ENCODE measurements around the gene TBC1D1. TPM values are rescaled to one million over a fixed set of nuclear protein-coding genes. Genes with fewer than 3 reads are reported as not detected.

Gene TBC1D1
- total and polyA plus RNA-seq, 3 experiments from 2014 or later = 26.7 to 76.1 (median 73.1) TPM

- H3K27ac ChIP-seq (ENCODE audit: low read depth, low read length) = peak overlapping the region; percentile 13
- ChIA-PET POLR2A (no interaction called here), CTCF (interaction anchor here (0.9 to 1.2 kb wide), 3 partner anchors 27 to 602 kb away, joined by 3 to 4 read pairs (median 4); no protein-coding TSS in a partner anchor)
- Mint-ChIP-seq H3K36me3 (peaks cover 4 to 34% (median 13%) of the 10 kb centered on the region in 3 donors), H3K4me3 (peak overlapping the region; percentile 41 to 84 (median 71)), H3K9me3 (peaks cover 0 to 1% (median 0%) of the 10 kb centered on the region in 5 donors), H3K27ac (peak overlapping the region; percentile 88 to 97 (median 94)), H3K4me1 (peaks cover 61 to 66% (median 64%) of the 10 kb centered on the region in 3 donors), H3K27me3 (peaks cover 0 to 3% of the 10 kb centered on the region in 2 donors)
- no peaks in the 10 kb centered on the region for H3K9me3 ChIP-seq (ENCODE audit: low read length)
- no peak overlapping the region for H3K4me3 ChIP-seq (ENCODE audit: low read length)
- H3K4me1 ChIP-seq (ENCODE audit: insufficient read depth, low read length) = peaks cover 53% of the 10 kb centered on the region
- peaks cover 11% of the 10 kb centered on the region for H3K36me3 ChIP-seq (ENCODE audit: insufficient read depth, low read length)
- peak; percentile 28 to 83 (median 51) for DNase-seq
- no peaks in the 10 kb centered on the region for H3K27me3 ChIP-seq (ENCODE audit: insufficient read depth, low read length, poor library complexity, severe bottlenecking)
These were observed 237.9 kb downstream of the TBC1D1 start for GRCh38 chr4:38128478-38129459.

GRCh38 chr4:38129460-38130227, 238.8 kb downstream of the TBC1D1 start:
- H3K27ac ChIP-seq (ENCODE audit: low read depth, low read length) = no peak overlapping the region

GRCh38 chr4:38130884-38131283, 240.0 kb downstream of the TBC1D1 start:
- Histone ChIP-seq H3K9me3 (ENCODE audit: low read length) (no peaks in the 10 kb centered on the region), H3K4me1 (ENCODE audit: insufficient read depth, low read length) (peaks cover 53% of the 10 kb centered on the region), H3K27ac (ENCODE audit: low read depth, low read length) (no peak overlapping the region), H3K27me3 (ENCODE audit: insufficient read depth, low read length, poor library complexity, severe bottlenecking) (no peaks in the 10 kb centered on the region), H3K4me3 (ENCODE audit: low read length) (no peak overlapping the region), H3K36me3 (ENCODE audit: insufficient read depth, low read length) (peaks cover 9% of the 10 kb centered on the region)
- CTCF ChIA-PET = interaction anchor here (1.1 to 1.6 kb wide), 4 partner anchors 11 to 69 kb away, joined by 3 to 6 read pairs (median 4); no protein-coding TSS in a partner anchor
- H3K4me1 Mint-ChIP-seq = peaks cover 65 to 73% (median 70%) of the 10 kb centered on the region in 3 donors
- peak overlapping the region; percentile 94 to 97 (median 96) for H3K27ac Mint-ChIP-seq
- H3K27me3 Mint-ChIP-seq = peaks cover 0 to 3% of the 10 kb centered on the region in 2 donors
- peaks cover 16 to 37% (median 17%) of the 10 kb centered on the region in 3 donors for H3K36me3 Mint-ChIP-seq
- no peak for DNase-seq
- POLR2A ChIA-PET = interaction anchor here (2.1 kb wide), 1 partner anchor 24 kb away, joined by 6 read pairs; no protein-coding TSS in a partner anchor
- H3K4me3 Mint-ChIP-seq = peak overlapping the region; percentile 4 to 79 (median 75)
- H3K9me3 Mint-ChIP-seq = peaks cover 0 to 1% (median 0%) of the 10 kb centered on the region in 5 donors

More at GRCh38 chr4:38129460-38130227, 238.8 kb downstream of the TBC1D1 start:
- Mint-ChIP-seq H3K27me3 (peaks cover 0 to 3% of the 10 kb centered on the region in 2 donors), H3K4me1 (peaks cover 65 to 73% (median 70%) of the 10 kb centered on the region in 3 donors), H3K27ac (peak overlapping the region; percentile 76 to 97 (median 96)), H3K4me3 (peak overlapping the region; percentile 41 to 84 (median 71)), H3K36me3 (peaks cover 10 to 39% (median 14%) of the 10 kb centered on the region in 3 donors), H3K9me3 (peaks cover 0 to 1% (median 0%) of the 10 kb centered on the region in 5 donors)
- Histone ChIP-seq H3K27me3 (ENCODE audit: insufficient read depth, low read length, poor library complexity, severe bottlenecking) (no peaks in the 10 kb centered on the region), H3K36me3 (ENCODE audit: insufficient read depth, low read length) (peaks cover 11% of the 10 kb centered on the region), H3K4me1 (ENCODE audit: insufficient read depth, low read length) (peaks cover 53% of the 10 kb centered on the region), H3K9me3 (ENCODE audit: low read length) (no peaks in the 10 kb centered on the region), H3K4me3 (ENCODE audit: low read length) (no peak overlapping the region)
- CTCF ChIA-PET = interaction anchor here (0.8 to 1.2 kb wide), 3 partner anchors 10 to 601 kb away, joined by 3 to 4 read pairs (median 4); no protein-coding TSS in a partner anchor
- no peak for DNase-seq
- POLR2A ChIA-PET = interaction anchor here (0.8 kb wide), 1 partner anchor 31 kb away, joined by 3 read pairs; no protein-coding TSS in a partner anchor

- H3K27ac Mint-ChIP-seq = peak overlapping the region; percentile 94 to 97 (median 96)
- peaks cover 0 to 3% of the 10 kb centered on the region in 2 donors for H3K27me3 Mint-ChIP-seq
- H3K4me1 Mint-ChIP-seq = peaks cover 65 to 73% (median 70%) of the 10 kb centered on the region in 3 donors
- peak overlapping the region; percentile 11 for H3K4me3 ChIP-seq (ENCODE audit: low read length)
- peaks cover 9% of the 10 kb centered on the region for H3K36me3 ChIP-seq (ENCODE audit: insufficient read depth, low read length)
- ChIA-PET POLR2A (interaction anchor here (2.1 kb wide), 1 partner anchor 24 kb away, joined by 6 read pairs; no protein-coding TSS in a partner anchor), CTCF (interaction anchor here (0.7 to 1.6 kb wide), 5 partner anchors 12 to 600 kb away, joined by 3 to 6 read pairs (median 3); no protein-coding TSS in a partner anchor)
- H3K36me3 Mint-ChIP-seq = peaks cover 16 to 38% (median 20%) of the 10 kb centered on the region in 3 donors
- H3K4me3 Mint-ChIP-seq = peak overlapping the region; percentile 69 to 89 (median 78)
- peak overlapping the region; percentile 33 for H3K27ac ChIP-seq (ENCODE audit: low read depth, low read length)
- DNase-seq = peak; percentile 53 to 89 (median 77)
- no peaks in the 10 kb centered on the region for H3K9me3 ChIP-seq (ENCODE audit: low read length)
- peaks cover 53% of the 10 kb centered on the region for H3K4me1 ChIP-seq (ENCODE audit: insufficient read depth, low read length)
- no peaks in the 10 kb centered on the region for H3K27me3 ChIP-seq (ENCODE audit: insufficient read depth, low read length, poor library complexity, severe bottlenecking)
- H3K9me3 Mint-ChIP-seq = peaks cover 0 to 1% (median 0%) of the 10 kb centered on the region in 5 donors
These were observed 240.6 kb downstream of the TBC1D1 start for GRCh38 chr4:38131371-38132091.

- H3K4me1 ChIP-seq (ENCODE audit: insufficient read depth, low read length) = peaks cover 53% of the 10 kb centered on the region
These were observed 241.3 kb downstream of the TBC1D1 start for GRCh38 chr4:38132107-38132673.

GRCh38 chr4:38132843-38133662, 242.2 kb downstream of the TBC1D1 start:
- no peak for DNase-seq
- peaks cover 0 to 1% (median 0%) of the 10 kb centered on the region in 5 donors for H3K9me3 Mint-ChIP-seq
- peak overlapping the region in 1 of 7 donors; percentile 32 for H3K4me3 Mint-ChIP-seq
- peaks cover 59 to 65% (median 64%) of the 10 kb centered on the region in 3 donors for H3K4me1 Mint-ChIP-seq
- H3K27me3 Mint-ChIP-seq = peaks cover 0 to 3% of the 10 kb centered on the region in 2 donors
- H3K27ac Mint-ChIP-seq = peak overlapping the region; percentile 20 to 97 (median 96)
- ChIA-PET CTCF (interaction anchor here (0.7 to 2.4 kb wide), 3 partner anchors 12 to 635 kb away, joined by 3 to 8 read pairs (median 4); no protein-coding TSS in a partner anchor), POLR2A (interaction anchor here (0.6 to 2.1 kb wide), 3 partner anchors 22 to 71 kb away, joined by 3 to 6 read pairs (median 3); no protein-coding TSS in a partner anchor)
- H3K36me3 Mint-ChIP-seq = peaks cover 19 to 47% (median 23%) of the 10 kb centered on the region in 3 donors
- no peaks in the 10 kb centered on the region for H3K9me3 ChIP-seq (ENCODE audit: low read length)
- no peak overlapping the region for H3K27ac ChIP-seq (ENCODE audit: low read depth, low read length)
- H3K36me3 ChIP-seq (ENCODE audit: insufficient read depth, low read length) = peaks cover 9% of the 10 kb centered on the region
- no peaks in the 10 kb centered on the region for H3K27me3 ChIP-seq (ENCODE audit: insufficient read depth, low read length, poor library complexity, severe bottlenecking)
- H3K4me1 ChIP-seq (ENCODE audit: insufficient read depth, low read length) = peaks cover 51% of the 10 kb centered on the region
- no peak overlapping the region for H3K4me3 ChIP-seq (ENCODE audit: low read length)

More at GRCh38 chr4:38132107-38132673, 241.3 kb downstream of the TBC1D1 start:
- H3K9me3 Mint-ChIP-seq = peaks cover 0 to 1% (median 0%) of the 10 kb centered on the region in 5 donors
- peak overlapping the region; percentile 94 to 97 (median 96) for H3K27ac Mint-ChIP-seq
- peak overlapping the region; percentile 69 to 89 (median 78) for H3K4me3 Mint-ChIP-seq
- CTCF ChIA-PET = interaction anchor here (0.7 to 2.4 kb wide), 8 partner anchors 13 to 636 kb away, joined by 3 to 8 read pairs (median 4); no protein-coding TSS in a partner anchor
- peaks cover 65 to 70% (median 69%) of the 10 kb centered on the region in 3 donors for H3K4me1 Mint-ChIP-seq
- Histone ChIP-seq H3K4me3 (ENCODE audit: low read length) (peak overlapping the region; percentile 11), H3K9me3 (ENCODE audit: low read length) (no peaks in the 10 kb centered on the region), H3K27me3 (ENCODE audit: insufficient read depth, low read length, poor library complexity, severe bottlenecking) (no peaks in the 10 kb centered on the region), H3K36me3 (ENCODE audit: insufficient read depth, low read length) (peaks cover 9% of the 10 kb centered on the region), H3K27ac (ENCODE audit: low read depth, low read length) (peak overlapping the region; percentile 33)
- DNase-seq = peak; percentile 48 to 85 (median 59)
- POLR2A ChIA-PET = interaction anchor here (0.6 to 2.1 kb wide), 3 partner anchors 23 to 70 kb away, joined by 3 to 6 read pairs (median 3); no protein-coding TSS in a partner anchor
- H3K36me3 Mint-ChIP-seq = peaks cover 16 to 40% (median 20%) of the 10 kb centered on the region in 3 donors
- peaks cover 0 to 3% of the 10 kb centered on the region in 2 donors for H3K27me3 Mint-ChIP-seq

All from CD8-positive, alpha-beta memory T cell (primary cell).